ENCODE measurements around the gene HEMK1.

HEMK1 gene

GRCh38 chr3:50626401-50626800 is 57.1 kb downstream of the HEMK1 start:
- no peak for DNase-seq (ENCODE audit: low read depth)
- H3K4me3 ChIP-seq (ENCODE audit: control insufficient read depth, low read depth, low read length): no peak overlapping the region
- TF ChIP-seq CTCF (IDR thresholded peaks at IDR 0.05; ENCODE audit: control insufficient read depth, insufficient read depth, low read depth, low read length, missing control alignments): no peak

GRCh38 chr3:50627407-50628051 is 58.2 kb downstream of the HEMK1 start:
- no peak for DNase-seq (ENCODE audit: low read depth)
- no peak overlapping the region for H3K4me3 ChIP-seq (ENCODE audit: control insufficient read depth, low read depth, low read length)
- peak; percentile 66 for TF ChIP-seq CTCF (IDR thresholded peaks at IDR 0.05; ENCODE audit: control insufficient read depth, insufficient read depth, low read depth, low read length, missing control alignments)

GRCh38 chr3:50628601-50629000 is 59.3 kb downstream of the HEMK1 start:
- DNase-seq (ENCODE audit: low read depth): no peak
- no peak for TF ChIP-seq CTCF (IDR thresholded peaks at IDR 0.05; ENCODE audit: control insufficient read depth, insufficient read depth, low read depth, low read length, missing control alignments)
- no peak overlapping the region for H3K4me3 ChIP-seq (ENCODE audit: control insufficient read depth, low read depth, low read length)

GRCh38 chr3:50630394-50630793 is 61.1 kb downstream of the HEMK1 start:
- H3K4me3 ChIP-seq (ENCODE audit: control insufficient read depth, low read depth, low read length): no peak overlapping the region
- TF ChIP-seq CTCF (IDR thresholded peaks at IDR 0.05; ENCODE audit: control insufficient read depth, insufficient read depth, low read depth, low read length, missing control alignments): no peak
- DNase-seq (ENCODE audit: low read depth): no peak

GRCh38 chr3:50630877-50631276 is 61.6 kb downstream of the HEMK1 start:
- no peak for DNase-seq (ENCODE audit: low read depth)
- no peak overlapping the region for H3K4me3 ChIP-seq (ENCODE audit: control insufficient read depth, low read depth, low read length)
- no peak for TF ChIP-seq CTCF (IDR thresholded peaks at IDR 0.05; ENCODE audit: control insufficient read depth, insufficient read depth, low read depth, low read length, missing control alignments)

GRCh38 chr3:50632450-50632849 is 63.1 kb downstream of the HEMK1 start:
- no peak for DNase-seq (ENCODE audit: low read depth)
- no peak for TF ChIP-seq CTCF (IDR thresholded peaks at IDR 0.05; ENCODE audit: control insufficient read depth, insufficient read depth, low read depth, low read length, missing control alignments)
- H3K4me3 ChIP-seq (ENCODE audit: control insufficient read depth, low read depth, low read length): no peak overlapping the region

Measured in AG09309 (cell line).